CD14-positive monocyte (primary cell): Measurements from ENCODE around the gene APOC3. TPM values are rescaled to one million over a fixed set of nuclear protein-coding genes. Genes with fewer than 3 reads are reported as not detected.

ENCODE experiments used
- DNase-seq, 3 donors: peaks; one replicate each; pipeline ENCODE4 v3.0.0-alpha.2; 2011 to 2022
- H2AFZ ChIP-seq: 2 replicates; pipeline ENCODE4 v1.6.0; 2012; ENCODE audit warnings: mild to moderate bottlenecking, low read depth, low read length, inconsistent platforms; ENCODE audit not compliant: insufficient read depth, poor library complexity, severe bottlenecking
- H3K27ac ChIP-seq, 2 donors: 1 replicate in 1 of 2; 2 replicates in 1 of 2; pipeline ENCODE4 v1.5.1; 2012 to 2013; ENCODE audit warnings: low read length in 2 of 2, control low read depth in 1 of 2, inconsistent platforms in 1 of 2, low read depth in 1 of 2, mild to moderate bottlenecking in 1 of 2
- H3K27me3 ChIP-seq, 2 donors: one replicate each; pipeline versions ENCODE4 v1.6.0 to v1.6.1; 2011 to 2013; ENCODE audit warnings: low read length in 2 of 2; ENCODE audit not compliant: control insufficient read depth in 2 of 2, insufficient read depth in 2 of 2
- H3K36me3 ChIP-seq, 2 donors: replicated peaks in 1 of 2; 1 replicate in 1 of 2; 2 replicates in 1 of 2; pipeline versions ENCODE4 v1.5.1 to v1.6.1; 2012 to 2013; ENCODE audit warnings: low read length in 2 of 2, control low read depth in 1 of 2, inconsistent platforms in 1 of 2, mild to moderate bottlenecking in 1 of 2; ENCODE audit not compliant: insufficient read depth in 2 of 2, control insufficient read depth in 1 of 2
- H3K4me1 ChIP-seq, 2 donors: 1 replicate in 1 of 2; 2 replicates in 1 of 2; pipeline versions ENCODE4 v1.5.1 to v1.6.1; 2012 to 2013; ENCODE audit warnings: low read length in 2 of 2, control low read depth in 1 of 2, inconsistent platforms in 1 of 2, mild to moderate bottlenecking in 1 of 2, moderate library complexity in 1 of 2; ENCODE audit not compliant: insufficient read depth in 2 of 2, control insufficient read depth in 1 of 2
- H3K4me2 ChIP-seq: replicated peaks from 2 replicates; pipeline ENCODE3; 2012; ENCODE audit warnings: low read length, moderate library complexity, mild to moderate bottlenecking; ENCODE audit not compliant: poor library complexity, severe bottlenecking; ENCODE audit errors: extremely low read depth
- H3K4me3 ChIP-seq, 3 experiments: fragments of 200-600 bp in 1 of 3; sonication (generic) in 1 of 3; replicated peaks in 1 of 3; 1 replicate in 2 of 3; 2 replicates in 1 of 3; pipeline ENCODE4 v1.5.1; 2011 to 2013; ENCODE audit warnings: low read length in 3 of 3, mild to moderate bottlenecking in 3 of 3, control low read depth in 2 of 3, low read depth in 2 of 3, inconsistent platforms in 1 of 3, moderate library complexity in 1 of 3
- H3K79me2 ChIP-seq: 2 replicates; pipeline ENCODE4 v1.6.0; 2012; ENCODE audit warnings: mild to moderate bottlenecking, control low read depth, inconsistent platforms, low read length, moderate library complexity; ENCODE audit not compliant: insufficient read depth
- H3K9ac ChIP-seq: 2 replicates; pipeline ENCODE4 v1.6.0; 2017; ENCODE audit warnings: low read length, mild to moderate bottlenecking; ENCODE audit not compliant: insufficient read depth, poor library complexity, severe bottlenecking
- H3K9me3 ChIP-seq, 2 donors: replicated peaks in 1 of 2; 1 replicate in 1 of 2; 2 replicates in 1 of 2; pipeline versions ENCODE4 v1.5.1 to v1.6.1; 2012 to 2013; ENCODE audit warnings: low read length in 2 of 2, control low read depth in 1 of 2; ENCODE audit not compliant: control insufficient read depth in 1 of 2, insufficient read depth in 1 of 2
- H4K20me1 ChIP-seq: 2 replicates; pipeline ENCODE4 v1.6.0; 2012; ENCODE audit warnings: mild to moderate bottlenecking, low read length, control low read depth, moderate library complexity; ENCODE audit not compliant: insufficient read depth
- H3K27ac Mint-ChIP-seq, 7 donors: one replicate each; pipeline ENCODE4 v1.8.0; 2020; ENCODE audit warnings: mild to moderate bottlenecking in 7 of 7, mixed read lengths in 7 of 7, moderate library complexity in 6 of 7, inconsistent platforms in 2 of 7
- H3K27me3 Mint-ChIP-seq, 3 donors: one replicate each; pipeline ENCODE4 v1.8.0; 2021 to 2022; ENCODE audit warnings: low read depth in 3 of 3, mild to moderate bottlenecking in 3 of 3, mixed read lengths in 3 of 3, moderate library complexity in 3 of 3, inconsistent platforms in 1 of 3
- H3K36me3 Mint-ChIP-seq, 2 donors: one replicate each; pipeline ENCODE4 v1.8.0; 2020; ENCODE audit warnings: mixed read lengths in 2 of 2, inconsistent platforms in 1 of 2, mild to moderate bottlenecking in 1 of 2
- H3K4me1 Mint-ChIP-seq: one replicate; pipeline ENCODE4 v1.8.0; 2020; ENCODE audit warnings: mild to moderate bottlenecking, mixed read lengths
- H3K4me3 Mint-ChIP-seq, 2 donors: one replicate each; pipeline ENCODE4 v1.8.0; 2020; ENCODE audit warnings: mild to moderate bottlenecking in 2 of 2, mixed read lengths in 2 of 2, moderate library complexity in 1 of 2
- H3K9me3 Mint-ChIP-seq, 7 donors: one replicate each; pipeline ENCODE4 v1.8.0; 2020 to 2022; ENCODE audit warnings: mixed read lengths in 7 of 7, mild to moderate bottlenecking in 6 of 7, moderate library complexity in 6 of 7, inconsistent platforms in 2 of 7
- CTCF ChIP-seq: fragments of 200-600 bp; IDR thresholded peaks from one replicate; pipeline ENCODE4 v1.8.0; 2022; ENCODE audit warnings: antibody characterized with exemption, mild to moderate bottlenecking
- WGBS: methylation state at CpG from one replicate; pipeline ENCODE4 v1.1.5; 2013; ENCODE audit warnings: missing lambda C conversion rate; ENCODE audit not compliant: insufficient coverage; 5-methylcytosine and 5-hydroxymethylcytosine counted together
- intact Hi-C, 2 donors: fragments of 100-400 bp; cut with micrococcal nuclease; formaldehyde crosslinking; loops; one replicate each; pipeline versions ENCODE4 v1.15.0 to v1.15.1; 2023
- polyA plus RNA-seq, 3 donors: library from polyadenylated mRNA; depleted of rRNA in 1 of 3; unstranded in 2 of 3; stranded (reverse) in 1 of 3; fragments of 300-500 nt in 2 of 3; fragments of >200 nt in 1 of 3; fragmentation: Illumina TruSeq in 2 of 3; gene quantifications; 1 replicate in 2 of 3; 2 replicates in 1 of 3; pipeline ENCODE4 v1.2.3, GENCODE V29; 2012 to 2021

The APOC3 gene
- polyA plus RNA-seq, 3 donors: not detected

- Mint-ChIP-seq H3K4me1 (no peaks in the 10 kb centered on the region), H3K9me3 (no peaks in the 10 kb centered on the region), H3K36me3 (no peaks in the 10 kb centered on the region), H3K27ac (no peak overlapping the region), H3K4me3 (no peak overlapping the region), H3K27me3 (no peaks in the 10 kb centered on the region)
- no peak overlapping the region for H3K9ac ChIP-seq
- H3K4me1 ChIP-seq: no peaks in the 10 kb centered on the region
- H3K9me3 ChIP-seq: no peaks in the 10 kb centered on the region
- no peak for DNase-seq
- H3K27ac ChIP-seq: no peak overlapping the region
- no peak for TF ChIP-seq CTCF
- no peaks in the 10 kb centered on the region for H3K79me2 ChIP-seq
- H3K4me2 ChIP-seq: no peak overlapping the region
- no peaks in the 10 kb centered on the region for H3K27me3 ChIP-seq
- WGBS: 98% methylated on average over 5 of the region's 5 CpGs
- no peak overlapping the region for H3K4me3 ChIP-seq
- H2AFZ ChIP-seq: no peak overlapping the region
- H3K36me3 ChIP-seq: no peaks in the 10 kb centered on the region
- no peaks in the 10 kb centered on the region for H4K20me1 ChIP-seq
- intact Hi-C loops: no loop called here
Measured at GRCh38 chr11:116825434-116825833, 4.3 kb upstream of the APOC3 start.

GRCh38 chr11:116825854-116826750 lies 3.6 kb upstream of the APOC3 start:
- Histone ChIP-seq H3K27me3 (no peaks in the 10 kb centered on the region), H4K20me1 (no peaks in the 10 kb centered on the region), H3K27ac (no peak overlapping the region), H3K4me2 (no peak overlapping the region), H3K9ac (no peak overlapping the region), H3K4me3 (no peak overlapping the region), H3K4me1 (no peaks in the 10 kb centered on the region), H3K9me3 (no peaks in the 10 kb centered on the region), H3K79me2 (no peaks in the 10 kb centered on the region), H3K36me3 (no peaks in the 10 kb centered on the region), H2AFZ (no peak overlapping the region)
- intact Hi-C loops: no loop called here
- H3K4me1 Mint-ChIP-seq: no peaks in the 10 kb centered on the region
- H3K36me3 Mint-ChIP-seq: no peaks in the 10 kb centered on the region
- no peak for TF ChIP-seq CTCF
- peaks cover 0 to under 1% (median 0%) of the 10 kb centered on the region in 3 donors for H3K27me3 Mint-ChIP-seq
- H3K4me3 Mint-ChIP-seq: no peak overlapping the region
- H3K9me3 Mint-ChIP-seq: no peaks in the 10 kb centered on the region
- 93% methylated on average over 18 of the region's 22 CpGs for WGBS
- no peak for DNase-seq
- H3K27ac Mint-ChIP-seq: no peak overlapping the region
